GM19240 (cell line): ENCODE results near the gene ARMC9.
"Not testable (repeated sequence)": the region's sequence is repeated elsewhere in the genome, so short reads cannot be mapped to it uniquely, and the experiment has no call there.

Experiments
- DNase-seq: peaks from one replicate; pipeline ENCODE4 v3.0.0; 2011; ENCODE audit warnings: low spot score; ENCODE audit not compliant: insufficient read length

ARMC9 gene

GRCh38 chr2:231244382-231245248 is 46.2 kb downstream of the ARMC9 start:
- DNase-seq = no peak

- no peak for DNase-seq
Measured at GRCh38 chr2:231245249-231246094, 47.0 kb downstream of the ARMC9 start.

GRCh38 chr2:231246171-231246842 is 47.9 kb downstream of the ARMC9 start:
- DNase-seq = no peak

GRCh38 chr2:231250146-231250545 is 51.7 kb downstream of the ARMC9 start:
- no peak for DNase-seq

- DNase-seq = no peak
Measured at GRCh38 chr2:231250698-231251097, 52.3 kb downstream of the ARMC9 start.

- DNase-seq = not testable (repeated sequence)
Measured at GRCh38 chr2:231253292-231253691, 54.9 kb downstream of the ARMC9 start.

GRCh38 chr2:231256494-231256893 is 58.1 kb downstream of the ARMC9 start:
- no peak for DNase-seq

- no peak for DNase-seq
Measured at GRCh38 chr2:231257763-231258162, 59.3 kb downstream of the ARMC9 start.

GRCh38 chr2:231258701-231259100 is 60.3 kb downstream of the ARMC9 start:
- no peak for DNase-seq

GRCh38 chr2:231259104-231259503 is 60.7 kb downstream of the ARMC9 start:
- DNase-seq = no peak

GRCh38 chr2:231260442-231261208 is 62.2 kb downstream of the ARMC9 start:
- no peak for DNase-seq

GRCh38 chr2:231263118-231263831 is 64.8 kb downstream of the ARMC9 start:
- DNase-seq = no peak

GRCh38 chr2:231270221-231271114 is 72.0 kb downstream of the ARMC9 start:
- DNase-seq = no peak

GRCh38 chr2:231272991-231273390 is 74.6 kb downstream of the ARMC9 start:
- no peak for DNase-seq

GRCh38 chr2:231276987-231277386 is 78.6 kb downstream of the ARMC9 start:
- no peak for DNase-seq

GRCh38 chr2:231277962-231278361 is 79.5 kb downstream of the ARMC9 start:
- DNase-seq = no peak

GRCh38 chr2:231278868-231279267 is 80.4 kb downstream of the ARMC9 start:
- no peak for DNase-seq

GRCh38 chr2:231280846-231281245 is 82.4 kb downstream of the ARMC9 start:
- DNase-seq = no peak

GRCh38 chr2:231284296-231284695 is 85.9 kb downstream of the ARMC9 start:
- DNase-seq = no peak
